ENCODE results near the gene TOM1L1.
A peak's percentile ranks its signal among the peaks of the same experiment; 100 is the strongest.

- TF ChIP-seq CTCF (IDR thresholded peaks at IDR 0.05 in 4 of 5, conservative IDR thresholded peaks at IDR 0.05 in 1 of 5) (peak in 2 of 5 experiments; percentile 13 to 65), POLR2A (IDR thresholded peaks at IDR 0.05) (no peak)
These were observed 67.1 kb downstream of the TOM1L1 start for GRCh38 chr17:54967621-54968261.

All from gastrocnemius medialis (tissue), 4 donors.